K562 (cell line): ENCODE results near the gene RRBP1. TPM values are rescaled to one million over a fixed set of nuclear protein-coding genes. Genes with fewer than 3 reads are reported as not detected.

Experiments used
- ATAC-seq: fragments of 200-7000 bp; cut with Tn5 transposase; 3 replicates; pipeline ENCODE4 v1.9.1; 2020; ENCODE audit warnings: moderate library complexity
- BruUV-seq: library from RNA; stranded (reverse); fragments of 400-500 nt; replicated peaks from 2 replicates; lab custom pipeline; 2021; lab: Mats Ljungman, UMichigan
- CTCF ChIA-PET: fragments of 300-600 bp; formaldehyde crosslinking; extraction: SDS; loops from one replicate; lab custom pipeline; 2021; ENCODE audit warnings: low intra/inter-chr PET ratio; lab: Yijun Ruan, JAX
- POLR2A ChIA-PET: fragments of 300-600, 350-650 bp; sonication (Branson Sonifier 250); formaldehyde crosslinking; extraction: SDS; loops from one replicate; lab custom pipeline; 2021; ENCODE audit warnings: antibody characterized with exemption, inconsistent platforms; lab: Yijun Ruan, JAX
- DNase-seq, 4 experiments: peaks; one replicate each; pipeline versions ENCODE4 v3.0.0 to v3.0.0-alpha.2; 2011 to 2018; ENCODE audit warnings: low spot score in 3 of 4, mixed read lengths in 3 of 4; ENCODE audit errors: extremely low read depth in 1 of 4
- FAIRE-seq: peaks from 2 replicates; lab custom pipeline; 2011; peaks lifted over from hg19 to GRCh38; lab: Jason Lieb, UNC
- H2AFZ ChIP-seq: 2 replicates; pipeline ENCODE4 v1.6.0; 2011; ENCODE audit warnings: low read depth, low read length, control low read depth, inconsistent platforms
- H3K27ac ChIP-seq: fragments of 200-600 bp; 3 replicates; pipeline ENCODE4 v1.8.0; 2011; ENCODE audit warnings: low read depth, mild to moderate bottlenecking, control low read depth, inconsistent platforms, low read length, moderate library complexity, mixed read lengths; ENCODE audit errors: extremely low read depth
- H3K27me3 ChIP-seq, 2 experiments: fragments of 300-600 bp in 1 of 2; 2 replicates in 1 of 2; 3 replicates in 1 of 2; pipeline versions ENCODE4 v1.6.0 to v1.8.0; 2011; ENCODE audit warnings: inconsistent platforms in 2 of 2, low read length in 2 of 2, mild to moderate bottlenecking in 1 of 2, mixed read lengths in 1 of 2, moderate library complexity in 1 of 2; ENCODE audit not compliant: control insufficient read depth in 2 of 2, insufficient read depth in 2 of 2
- H3K36me3 ChIP-seq: fragments of 300-600 bp; 3 replicates; pipeline ENCODE4 v1.8.0; 2011; ENCODE audit warnings: mild to moderate bottlenecking, low read length, inconsistent platforms; ENCODE audit not compliant: control insufficient read depth, insufficient read depth
- H3K4me1 ChIP-seq, 2 experiments: fragments of 200-600 bp in 1 of 2; replicated peaks in 1 of 2; 2 replicates in 1 of 2; 3 replicates in 1 of 2; pipeline versions ENCODE4 v1.5.1 to v1.8.0; 2011; ENCODE audit warnings: inconsistent platforms in 2 of 2, low read length in 2 of 2, mild to moderate bottlenecking in 1 of 2, mixed read lengths in 1 of 2, moderate library complexity in 1 of 2; ENCODE audit not compliant: control insufficient read depth in 2 of 2, insufficient read depth in 2 of 2
- H3K4me2 ChIP-seq: 2 replicates; pipeline ENCODE4 v1.6.1; 2011; ENCODE audit warnings: low read length, control low read depth, inconsistent platforms, mixed read lengths; ENCODE audit not compliant: insufficient read depth
- H3K4me3 ChIP-seq: fragments of 200-600 bp; sonication (generic), shearing (Covaris generic); 2 replicates; pipeline ENCODE4 v1.5.1; 2016; ENCODE audit warnings: control low read depth, inconsistent platforms
- H3K79me2 ChIP-seq: fragments of 200-600 bp; 3 replicates; pipeline ENCODE4 v1.8.0; 2011; ENCODE audit warnings: low read length, inconsistent platforms; ENCODE audit not compliant: control insufficient read depth, insufficient read depth
- H3K9ac ChIP-seq, 2 experiments: 2 replicates each; pipeline versions ENCODE4 v1.6.0 to v1.6.1; 2011; ENCODE audit warnings: low read depth in 2 of 2, low read length in 2 of 2, control low read depth in 1 of 2, inconsistent platforms in 1 of 2, mild to moderate bottlenecking in 1 of 2, mixed read lengths in 1 of 2; ENCODE audit not compliant: insufficient read depth in 1 of 2
- H3K9me1 ChIP-seq: one replicate; pipeline ENCODE4 v1.6.0; 2011; ENCODE audit warnings: inconsistent platforms, mild to moderate bottlenecking, low read length, moderate library complexity; ENCODE audit not compliant: control insufficient read depth, insufficient read depth
- H3K9me3 ChIP-seq: replicated peaks from 2 replicates; pipeline ENCODE4 v1.5.1; 2011; ENCODE audit warnings: low read depth, low read length, inconsistent platforms; ENCODE audit not compliant: control insufficient read depth, insufficient read depth
- H4K20me1 ChIP-seq: replicated peaks from 2 replicates; pipeline ENCODE4 v1.6.1; 2011; ENCODE audit warnings: low read length, inconsistent platforms, mixed read lengths; ENCODE audit not compliant: control insufficient read depth, insufficient read depth
- ARID4B ChIP-seq: sonication (generic); formaldehyde crosslinking; IDR thresholded peaks from 2 replicates; pipeline ENCODE4 v1.8.0; 2022; ENCODE audit warnings: mild to moderate bottlenecking, missing genetic modification reagents
- EP400 ChIP-seq: fragments of 450-650 bp; IDR thresholded peaks from 2 replicates; pipeline ENCODE4 v1.6.1; 2017; ENCODE audit warnings: antibody characterized with exemption, mild to moderate bottlenecking, moderate library complexity
- HNRNPUL1 ChIP-seq: fragments of 200-400 bp; formaldehyde crosslinking; IDR thresholded peaks from 2 replicates; pipeline ENCODE4 v1.6.1; 2017; ENCODE audit warnings: low read length
- MNT ChIP-seq, 2 experiments: fragments of 450-650 bp; conservative IDR thresholded peaks; 2 replicates each; pipeline ENCODE4 v1.6.1; 2017; ENCODE audit warnings: mild to moderate bottlenecking in 2 of 2, moderate library complexity in 2 of 2
- MTF1 ChIP-seq: fragments of 250-450 bp; sonication (Bioruptor Pico); IDR thresholded peaks from 2 replicates; pipeline ENCODE4 v1.9.0; 2021; ENCODE audit warnings: moderate library complexity, mild to moderate bottlenecking, inconsistent platforms, borderline replicate concordance
- NUFIP1 ChIP-seq: fragments of 450-650 bp; IDR thresholded peaks from 2 replicates; pipeline ENCODE4 v1.6.1; 2018; ENCODE audit not compliant: partially characterized antibody
- POLR2AphosphoS5 ChIP-seq: IDR thresholded peaks from 2 replicates; pipeline ENCODE4 v1.6.1; 2011; ENCODE audit warnings: mild to moderate bottlenecking, low read depth, low read length, moderate library complexity; ENCODE audit not compliant: control insufficient read depth, insufficient read depth
- POLR2G ChIP-seq: fragments of 200-400 bp; formaldehyde crosslinking; IDR thresholded peaks from 2 replicates; pipeline ENCODE4 v1.6.1; 2017; ENCODE audit warnings: low read depth, mild to moderate bottlenecking, antibody characterized with exemption, low read length, moderate library complexity
- SREBF1 ChIP-seq: fragments of 150-350 bp; IDR thresholded peaks from 2 replicates; pipeline ENCODE4 v1.6.1; 2014; ENCODE audit warnings: antibody characterized with exemption, low read depth, low read length, borderline replicate concordance
- TARDBP ChIP-seq: fragments of 450-650 bp; IDR thresholded peaks from 2 replicates; pipeline ENCODE4 v1.6.1; 2016
- ZNF551 ChIP-seq: fragments of 250-450 bp; sonication (Bioruptor Pico); IDR thresholded peaks from 2 replicates; pipeline ENCODE4 v1.5.0; 2021; ENCODE audit warnings: mild to moderate bottlenecking, moderate library complexity
- WGBS: fragments of 100-300 bp; shearing (Covaris generic); methylation state at CpG from one replicate; pipeline ENCODE4 v1.1.6; 2016; ENCODE audit warnings: low coverage, mixed read lengths; ENCODE audit not compliant: insufficient coverage; ENCODE audit errors: missing lambda C conversion rate; 5-methylcytosine and 5-hydroxymethylcytosine counted together
- in situ Hi-C: fragments of 300-500 bp; cut with MboI; formaldehyde crosslinking; loops from 4 replicates; pipeline ENCODE4 v1.15.0; 2018; ENCODE audit warnings: inconsistent platforms, mixed read lengths
- intact Hi-C: fragments of 100-400 bp; cut with micrococcal nuclease; formaldehyde crosslinking; loops from 2 replicates; pipeline ENCODE4 v1.14.2; 2022
- polyA plus RNA-seq, 8 experiments: library from polyadenylated mRNA; depleted of rRNA in 4 of 8; stranded (reverse) in 5 of 8; unstranded in 3 of 8; fragments of >200 nt; fragmentation: Nextera tagmentation in 2 of 8; fragmentation: Illumina TruSeq in 1 of 8; extraction: Ambion mirVana in 2 of 8; extraction: Trizol in 1 of 8; gene quantifications; 2 replicates each; pipeline versions ENCODE4 v1.2.1 to v1.2.3, GENCODE V29; 2011 to 2014; ENCODE audit warnings: inconsistent platforms in 1 of 8, missing spikeins in 1 of 8
- total RNA-seq, 7 experiments: library from RNA; depleted of rRNA in 6 of 7; stranded (reverse); fragments of >200 nt in 6 of 7; fragmentation: Illumina TruSeq in 2 of 7; extraction: Trizol in 2 of 7; gene quantifications; 2 replicates each; pipeline versions ENCODE4 v1.2.1 to v1.2.3, GENCODE V29; 2011 to 2021; ENCODE audit warnings: low replicate concordance in 1 of 7

RRBP1 gene
- total and polyA plus RNA-seq, 9 of the 15 experiments (the other 6 are each of a cell fraction or from before 2014, with no cell fraction given): 0.84 to 32.0 (median 17.6) TPM

DNA sequence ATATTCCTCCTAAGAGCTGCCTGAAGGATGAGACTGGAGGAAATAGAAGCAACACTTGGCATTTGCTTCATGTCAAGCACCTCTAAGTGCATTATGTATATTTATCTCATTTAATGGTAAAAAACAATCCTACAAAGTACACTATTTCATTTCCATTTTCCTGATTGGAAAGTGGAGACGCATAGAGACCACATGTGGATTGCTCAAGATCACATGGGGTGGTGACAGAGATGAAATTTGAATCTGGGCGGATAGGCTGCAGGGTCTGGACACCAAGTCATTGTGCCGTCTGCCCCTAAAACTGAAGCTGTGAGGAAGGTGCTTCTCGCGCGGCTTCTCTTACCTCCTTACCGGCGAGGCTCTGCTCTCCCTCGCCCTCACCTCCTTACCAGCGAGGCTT, 48.0 kb upstream of the RRBP1 start:
- Histone ChIP-seq H3K9me3 (no peaks in the 10 kb centered on the region), H3K36me3 (no peaks in the 10 kb centered on the region), H3K9ac (no peak overlapping the region), H2AFZ (no peak overlapping the region), H4K20me1 (no peaks in the 10 kb centered on the region), H3K27ac (no peak overlapping the region), H3K4me2 (no peak overlapping the region), H3K4me3 (no peak overlapping the region), H3K27me3 (peaks cover 11 to 52% of the 10 kb centered on the region in 2 experiments), H3K79me2 (no peaks in the 10 kb centered on the region), H3K9me1 (no peaks in the 10 kb centered on the region), H3K4me1 (no peaks in the 10 kb centered on the region)
- ChIA-PET POLR2A (no interaction called here), CTCF (no interaction called here)
- ATAC-seq: no peak
- FAIRE-seq: no peak
- TF ChIP-seq POLR2AphosphoS5 (no peak), NUFIP1 (no peak), MTF1 (no peak), ZNF551 (CRISPR knock-in tag) (no peak)
- 32% methylated on average over 10 of the region's 10 CpGs for WGBS
- intact Hi-C loops (no loop called here), in situ Hi-C loops (no loop called here)
- BruUV-seq: no TSS peak
- DNase-seq: no peak

- Histone ChIP-seq H3K27ac (no peak overlapping the region), H3K79me2 (no peaks in the 10 kb centered on the region), H3K4me2 (no peak overlapping the region), H3K9me1 (no peaks in the 10 kb centered on the region), H4K20me1 (no peaks in the 10 kb centered on the region), H3K9ac (no peak overlapping the region), H3K4me3 (no peak overlapping the region), H3K36me3 (no peaks in the 10 kb centered on the region), H3K9me3 (no peaks in the 10 kb centered on the region), H3K4me1 (no peaks in the 10 kb centered on the region), H2AFZ (no peak overlapping the region), H3K27me3 (peaks cover 11 to 57% of the 10 kb centered on the region in 2 experiments)
- no TSS peak for BruUV-seq
- ATAC-seq: no peak
- no peak for FAIRE-seq
- 0% methylated on average over 10 of the region's 12 CpGs for WGBS
- POLR2A ChIA-PET: no interaction called here
- intact Hi-C loops (no loop called here), in situ Hi-C loops (no loop called here)
- no peak for DNase-seq
- CTCF ChIA-PET: no interaction called here
- TF ChIP-seq TARDBP (no peak), SREBF1 (no peak), MNT (conservative IDR thresholded peaks at IDR 0.05) (no peak), ARID4B (no peak), EP400 (no peak), HNRNPUL1 (no peak), POLR2G (no peak)
Measured at GRCh38 chr20:17728074-17728473, 46.0 kb upstream of the RRBP1 start.
